ENCODE results near the gene EPGN.

GRCh38 chr4:74334636-74335035 lies 26.4 kb downstream of the EPGN start:
- TF ChIP-seq CTCF (IDR thresholded peaks at IDR 0.05) (no peak), POLR2A (IDR thresholded peaks at IDR 0.05) (no peak)

Data from Peyer's patch (tissue), 4 donors.